ACC112 (cell line): ENCODE data around the gene SIRPB2.

ENCODE experiments used
- H2AFZ ChIP-seq: fragments of 200-600 bp; sonication (generic); one replicate; pipeline ENCODE4 v1.6.0; 2017; ENCODE audit warnings: antibody characterized with exemption, low read length; ENCODE audit not compliant: unreplicated experiment
- H3K27ac ChIP-seq: fragments of 200-600 bp; sonication (generic); 2 replicates; pipeline ENCODE4 v1.5.1; 2014; ENCODE audit warnings: low read depth, mild to moderate bottlenecking, antibody characterized with exemption, low read length, moderate library complexity
- H3K27me3 ChIP-seq: fragments of 200-600 bp; sonication (generic); 2 replicates; pipeline ENCODE4 v1.6.1; 2014; ENCODE audit warnings: mild to moderate bottlenecking, antibody characterized with exemption, low read length, moderate library complexity, mixed read lengths; ENCODE audit not compliant: insufficient read depth
- H3K36me3 ChIP-seq: fragments of 200-600 bp; sonication (generic); 2 replicates; pipeline ENCODE4 v1.6.1; 2016; ENCODE audit warnings: mild to moderate bottlenecking, antibody characterized with exemption, low read length, moderate library complexity, mixed read lengths; ENCODE audit not compliant: insufficient read depth
- H3K4me1 ChIP-seq: fragments of 200-600 bp; sonication (generic); one replicate; pipeline ENCODE4 v1.6.1; 2016; ENCODE audit warnings: low read length, mixed read lengths; ENCODE audit not compliant: insufficient read depth, unreplicated experiment, control insufficient read depth
- H3K4me3 ChIP-seq: fragments of 200-600 bp; sonication (generic); 2 replicates; pipeline ENCODE4 v1.5.1; 2014; ENCODE audit warnings: mild to moderate bottlenecking, low read depth, low read length
- H3K79me2 ChIP-seq: fragments of 200-600 bp; sonication (generic); one replicate; pipeline ENCODE4 v1.6.0; 2016; ENCODE audit warnings: low read length; ENCODE audit not compliant: control insufficient read depth, unreplicated experiment, insufficient read depth

SIRPB2 gene

DNA sequence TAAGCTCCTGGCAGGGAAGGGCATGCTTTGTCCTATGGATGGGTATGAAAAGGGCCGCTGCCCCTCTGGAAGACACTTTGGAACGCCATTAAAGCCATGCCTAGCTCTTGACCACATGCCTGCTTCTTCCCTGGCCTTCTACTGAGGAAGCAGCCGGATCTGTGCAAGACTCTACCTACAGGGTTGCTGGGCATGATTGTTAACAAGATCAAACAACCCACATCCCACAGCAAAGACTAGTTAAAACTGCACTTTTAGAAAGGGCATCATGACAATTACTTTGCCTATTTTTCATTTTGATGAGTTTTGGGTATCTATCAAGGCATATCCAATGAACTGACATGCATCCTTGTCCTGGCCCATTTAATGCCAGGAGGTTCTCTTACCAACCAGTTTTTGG lies 50.1 kb downstream of the SIRPB2 start:
- Histone ChIP-seq H3K27ac (no peak overlapping the region), H3K4me3 (no peak overlapping the region), H3K27me3 (no peaks in the 10 kb centered on the region), H2AFZ (no peak overlapping the region), H3K36me3 (peaks cover 33% of the 10 kb centered on the region), H3K4me1 (no peaks in the 10 kb centered on the region), H3K79me2 (no peaks in the 10 kb centered on the region)

DNA sequence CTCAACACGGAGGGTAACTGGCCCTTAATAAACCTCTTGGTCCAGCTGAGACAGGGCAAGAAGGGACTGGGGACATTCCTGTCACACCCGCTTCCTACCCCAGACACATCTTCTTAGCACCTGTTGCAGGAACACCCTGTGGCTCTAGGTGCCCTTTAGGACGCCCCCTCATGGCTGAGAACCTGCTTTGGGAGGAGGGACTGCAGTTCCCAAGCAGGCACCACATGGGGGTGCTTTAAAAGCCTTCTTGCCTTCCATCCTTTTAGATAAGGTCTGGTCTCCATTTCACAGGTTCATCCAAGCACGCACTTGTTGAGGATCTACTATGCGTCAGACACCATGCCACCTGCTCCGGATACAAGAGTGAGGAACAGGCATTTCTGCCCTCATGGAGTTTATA lies 51.2 kb downstream of the SIRPB2 start:
- Histone ChIP-seq H3K27me3 (no peaks in the 10 kb centered on the region), H3K4me1 (peaks cover 8% of the 10 kb centered on the region), H2AFZ (no peak overlapping the region), H3K79me2 (no peaks in the 10 kb centered on the region), H3K27ac (no peak overlapping the region), H3K4me3 (no peak overlapping the region), H3K36me3 (peaks cover 22% of the 10 kb centered on the region)

DNA sequence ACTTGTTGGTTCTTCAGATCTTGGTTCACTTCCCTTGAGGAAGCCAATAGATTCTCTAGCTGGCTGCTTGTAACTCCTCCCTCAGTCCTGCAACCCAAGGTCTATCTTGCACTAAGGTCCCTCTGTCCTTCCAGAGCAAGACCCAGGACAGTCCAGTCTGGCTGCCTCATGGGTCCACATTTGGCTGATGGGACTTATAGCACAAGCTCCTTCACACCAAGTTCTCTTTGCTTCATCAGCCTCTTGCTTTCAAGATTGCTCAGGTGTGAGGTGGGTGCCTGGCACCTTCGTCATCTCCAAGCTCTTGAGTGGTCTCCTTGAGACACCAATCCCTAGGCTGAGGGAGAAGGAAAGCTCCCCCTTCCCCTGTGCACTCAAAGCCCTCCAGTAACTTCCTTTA lies 52.9 kb downstream of the SIRPB2 start:
- H3K27ac ChIP-seq = no peak overlapping the region
- no peaks in the 10 kb centered on the region for H3K79me2 ChIP-seq
- no peak overlapping the region for H2AFZ ChIP-seq
- 0 out of 2 replicates have a peak, but pooled peaks cover 6% of the 10 kb centered on the region for H3K36me3 ChIP-seq
- H3K4me3 ChIP-seq = no peak overlapping the region
- H3K27me3 ChIP-seq = no peaks in the 10 kb centered on the region
- peaks cover 15% of the 10 kb centered on the region for H3K4me1 ChIP-seq

DNA sequence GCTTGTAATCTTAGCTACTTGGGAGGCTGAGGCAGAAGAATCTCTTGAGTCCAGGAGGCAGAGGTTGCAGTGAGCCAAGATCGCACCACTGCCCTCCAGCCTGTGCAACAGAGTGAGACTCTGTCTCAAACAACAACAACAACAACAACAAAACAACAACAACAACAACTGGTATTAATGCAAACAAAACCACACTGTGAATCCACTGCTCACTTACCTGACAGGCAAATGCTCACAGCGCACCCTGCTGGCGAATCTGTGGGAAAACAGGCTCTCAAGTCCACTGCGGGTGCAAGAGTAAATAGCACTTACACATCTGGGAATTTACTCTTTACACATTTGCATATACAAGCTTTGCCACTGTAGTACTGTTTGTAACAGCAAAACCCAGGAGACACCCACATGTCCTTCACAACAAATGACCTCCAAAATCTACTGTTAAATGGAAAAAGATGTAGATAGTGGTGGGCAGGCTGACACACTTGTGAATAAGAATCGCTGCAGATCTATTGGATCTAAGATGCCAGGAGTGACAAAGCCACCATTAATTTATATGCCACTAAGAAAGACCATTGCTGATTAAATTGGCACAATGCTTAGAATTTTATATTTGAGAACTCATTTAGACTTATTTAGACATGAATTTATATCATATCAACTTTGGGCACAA lies 53.9 kb downstream of the SIRPB2 start:
- Histone ChIP-seq H3K4me1 (peaks cover 15% of the 10 kb centered on the region), H3K79me2 (no peaks in the 10 kb centered on the region), H2AFZ (no peak overlapping the region), H3K27ac (no peak overlapping the region), H3K27me3 (no peaks in the 10 kb centered on the region), H3K36me3 (0 out of 2 replicates have a peak, but pooled peaks cover 1% of the 10 kb centered on the region), H3K4me3 (no peak overlapping the region)

DNA sequence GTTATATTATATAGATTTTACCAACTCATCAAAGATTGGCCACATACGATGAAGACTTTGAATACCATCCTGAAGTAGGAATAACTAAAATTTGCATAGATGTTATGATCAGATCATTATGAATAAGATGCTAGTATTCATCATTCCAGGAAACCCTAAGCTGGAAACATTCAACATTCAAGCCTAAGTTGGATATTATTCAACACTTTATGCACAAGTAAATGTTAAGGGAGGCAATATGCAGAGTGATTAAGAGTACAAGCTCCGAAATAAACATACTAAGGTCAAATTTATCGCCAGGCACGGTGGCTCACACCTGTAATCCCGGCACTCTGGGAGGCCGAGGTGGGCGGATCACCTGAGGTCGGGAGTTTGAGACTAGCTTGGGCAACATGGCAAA lies 55.0 kb downstream of the SIRPB2 start:
- Histone ChIP-seq H3K79me2 (no peaks in the 10 kb centered on the region), H3K4me3 (no peak overlapping the region), H3K27me3 (no peaks in the 10 kb centered on the region), H3K27ac (no peak overlapping the region), H3K4me1 (peaks cover 15% of the 10 kb centered on the region), H3K36me3 (no peaks in the 10 kb centered on the region), H2AFZ (no peak overlapping the region)

DNA sequence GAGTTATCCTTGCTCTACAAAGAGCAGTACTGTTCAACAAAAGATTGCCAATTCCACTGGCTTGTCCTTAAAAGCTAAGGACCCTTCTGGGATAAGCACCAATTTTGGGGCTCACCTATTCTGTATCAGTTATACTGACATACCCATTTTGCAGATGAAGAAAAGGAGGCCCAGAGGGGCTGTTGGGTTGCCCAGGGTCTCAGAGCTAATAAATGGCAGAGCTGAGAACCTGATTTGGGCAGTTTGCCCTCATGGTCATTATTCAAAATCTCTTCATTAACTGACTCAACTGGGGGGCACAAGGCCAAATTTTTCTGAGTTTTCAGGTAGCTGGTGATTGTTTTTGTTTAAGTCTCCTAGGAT lies 55.9 kb downstream of the SIRPB2 start:
- H3K36me3 ChIP-seq = no peaks in the 10 kb centered on the region
- no peaks in the 10 kb centered on the region for H3K79me2 ChIP-seq
- H3K4me3 ChIP-seq = no peak overlapping the region
- peaks cover 18% of the 10 kb centered on the region for H3K4me1 ChIP-seq
- no peak overlapping the region for H3K27ac ChIP-seq
- H3K27me3 ChIP-seq = no peaks in the 10 kb centered on the region
- H2AFZ ChIP-seq = no peak overlapping the region

DNA sequence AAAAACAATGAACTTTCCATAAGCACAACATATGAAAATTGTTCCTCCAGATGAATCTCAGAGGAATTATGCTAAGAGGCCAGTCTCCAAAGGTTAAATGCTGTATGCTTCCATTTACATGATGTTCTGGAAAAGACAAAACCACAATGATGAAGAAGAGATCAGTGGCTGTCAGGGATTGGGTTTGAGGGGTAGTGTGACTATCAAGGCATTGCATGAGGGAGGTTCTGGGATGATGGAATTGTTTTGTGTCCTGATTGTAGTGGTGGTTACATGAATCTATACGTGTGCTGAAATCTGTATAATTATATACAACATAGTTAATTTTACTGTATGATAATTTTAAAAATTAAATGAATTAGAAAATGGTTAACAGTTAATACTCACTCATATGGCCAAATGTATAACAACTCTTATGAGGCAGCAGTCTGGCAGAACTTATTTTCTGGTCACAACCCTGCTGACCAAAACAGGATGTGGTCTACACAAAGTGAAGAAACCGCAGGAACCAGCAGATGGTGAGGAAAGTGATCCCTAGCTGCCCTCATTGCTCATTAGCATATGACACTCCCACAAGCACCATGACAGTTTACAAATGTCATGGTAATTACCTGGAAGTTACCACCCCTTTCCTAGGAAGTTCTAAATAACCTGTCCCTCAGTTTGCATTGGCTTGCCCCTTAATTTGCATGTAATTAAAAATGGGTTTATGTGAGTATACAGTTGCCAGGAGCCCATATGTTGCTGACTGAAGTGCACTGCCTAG lies 56.5 kb downstream of the SIRPB2 start:
- H3K36me3 ChIP-seq = no peaks in the 10 kb centered on the region
- peaks cover 18% of the 10 kb centered on the region for H3K4me1 ChIP-seq
- peak overlapping the region; percentile 58; the same call in 1 of the 2 replicates for H3K27ac ChIP-seq

DNA sequence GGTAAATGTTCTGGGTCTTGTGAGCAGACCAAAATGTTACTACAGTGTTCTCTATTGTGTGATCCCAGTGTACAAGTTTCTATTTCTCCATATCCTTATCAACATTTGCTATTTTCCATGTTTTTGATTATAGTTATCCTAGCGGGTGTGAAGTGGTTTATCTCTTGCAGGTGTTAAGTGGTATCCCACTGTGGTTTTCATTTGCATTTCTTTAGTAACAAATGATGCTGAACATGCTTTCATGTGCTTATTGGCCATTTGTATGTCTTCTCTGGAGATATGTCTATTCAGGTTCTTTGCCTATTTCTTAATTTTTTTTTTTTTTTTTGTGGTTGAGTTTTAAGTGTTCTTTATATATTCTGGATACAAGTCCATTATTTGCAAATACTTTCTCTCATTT lies 60.1 kb downstream of the SIRPB2 start:
- no peak overlapping the region for H3K4me3 ChIP-seq
- no peaks in the 10 kb centered on the region for H3K36me3 ChIP-seq
- H3K79me2 ChIP-seq = no peaks in the 10 kb centered on the region
- H3K27me3 ChIP-seq = no peaks in the 10 kb centered on the region
- H3K4me1 ChIP-seq = peaks cover 18% of the 10 kb centered on the region
- no peak overlapping the region for H3K27ac ChIP-seq
- H2AFZ ChIP-seq = no peak overlapping the region

More for the DNA sequence above, 56.5 kb downstream of the SIRPB2 start:
- H2AFZ ChIP-seq = no peak overlapping the region
- H3K27me3 ChIP-seq = no peaks in the 10 kb centered on the region
- H3K4me3 ChIP-seq = no peak overlapping the region
- H3K79me2 ChIP-seq = no peaks in the 10 kb centered on the region

DNA sequence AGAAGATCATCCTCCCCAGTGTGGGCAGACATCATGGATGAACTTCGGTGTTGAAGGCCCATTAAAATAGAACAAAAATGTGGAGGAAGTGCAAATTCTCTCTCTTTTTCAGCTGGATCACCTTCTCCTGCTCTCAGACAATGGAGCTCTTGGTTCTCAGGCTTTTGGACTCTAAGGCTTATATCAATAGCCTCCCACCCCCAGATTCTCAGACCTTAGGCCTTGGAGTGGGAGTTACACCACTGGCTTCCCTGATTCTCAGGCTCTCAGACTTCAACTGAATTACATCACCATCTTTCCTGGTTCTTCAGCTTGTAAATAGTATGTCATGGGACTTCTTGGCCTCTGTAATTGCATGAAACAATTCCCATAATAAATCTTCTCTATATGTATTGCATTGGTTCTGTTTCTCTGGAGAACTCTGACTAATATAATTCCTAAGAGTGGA lies 61.2 kb downstream of the SIRPB2 start:
- H3K4me1 ChIP-seq = peaks cover 10% of the 10 kb centered on the region
- H2AFZ ChIP-seq = no peak overlapping the region
- H3K4me3 ChIP-seq = no peak overlapping the region
- no peaks in the 10 kb centered on the region for H3K36me3 ChIP-seq
- no peaks in the 10 kb centered on the region for H3K27me3 ChIP-seq
- H3K79me2 ChIP-seq = no peaks in the 10 kb centered on the region
- peak overlapping the region; percentile 12; the same call in 1 of the 2 replicates for H3K27ac ChIP-seq

DNA sequence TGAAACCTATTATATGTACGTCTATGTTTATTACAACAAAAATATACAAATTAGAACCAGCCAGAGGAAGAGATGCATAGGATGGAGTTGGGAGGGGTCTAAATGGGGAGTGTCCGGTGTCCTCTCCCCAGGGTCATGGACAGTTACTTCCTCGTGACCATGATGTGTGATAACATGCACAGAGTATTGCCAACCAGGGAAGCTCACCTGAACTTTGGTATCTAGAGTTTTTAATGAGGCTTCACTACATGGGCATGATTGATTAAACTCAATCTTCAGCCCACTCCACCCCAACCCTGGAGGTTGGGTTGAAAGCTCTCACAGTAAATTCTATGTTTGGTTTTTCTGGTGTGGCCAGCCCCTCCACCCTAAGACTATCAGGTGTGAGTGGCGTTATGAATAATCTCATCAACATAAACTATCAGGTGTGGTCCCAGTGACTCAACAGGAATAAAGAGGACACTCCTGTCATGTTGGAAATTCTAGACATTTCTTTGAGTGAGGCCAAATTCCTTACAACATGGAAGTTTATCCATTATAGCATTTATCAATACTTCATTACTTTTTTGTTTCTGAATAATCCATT lies 62.0 kb downstream of the SIRPB2 start:
- no peak overlapping the region; the same call in 1 of the 2 replicates for H3K27ac ChIP-seq
- no peaks in the 10 kb centered on the region for H3K27me3 ChIP-seq
- no peak overlapping the region for H2AFZ ChIP-seq

More for the DNA sequence above, 62.0 kb downstream of the SIRPB2 start:
- Histone ChIP-seq H3K36me3 (no peaks in the 10 kb centered on the region), H3K4me1 (peaks cover 4% of the 10 kb centered on the region), H3K4me3 (no peak overlapping the region), H3K79me2 (no peaks in the 10 kb centered on the region)
